ENCODE measurements around the gene CACNG5.
"Not testable (repeated sequence)": the region's sequence is repeated elsewhere in the genome, so short reads cannot be mapped to it uniquely, and the experiment has no call there.

The CACNG5 gene

DNA sequence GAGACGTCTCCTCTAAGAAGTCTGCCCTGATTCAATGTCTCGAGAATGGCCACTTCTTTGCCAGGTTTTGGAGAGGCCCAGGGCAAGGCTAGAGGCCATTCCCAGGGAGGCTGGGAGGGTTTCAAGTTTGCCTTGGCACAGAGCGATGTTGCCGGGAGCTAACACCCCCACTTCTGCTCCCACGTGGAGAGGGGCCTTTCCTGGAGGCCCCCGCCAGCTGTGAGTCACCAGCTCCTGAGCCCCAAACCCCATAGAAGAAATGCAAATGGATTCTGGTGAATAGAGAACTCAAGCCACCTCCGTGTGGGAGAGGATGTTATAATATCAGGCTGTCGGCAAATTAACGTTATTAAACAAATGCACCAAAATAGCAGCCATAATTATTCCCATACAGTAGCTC, 62.2 kb downstream of the CACNG5 start:
- H3K9ac ChIP-seq (ENCODE audit: insufficient read length): no peak overlapping the region
- TF ChIP-seq EZH2 (IDR thresholded peaks at IDR 0.05) (no peak), FOXP2 (optimal IDR thresholded peaks at IDR 0.05; ENCODE audit: control extremely low read depth, extremely low read length, insufficient read depth) (no peak), POLR2AphosphoS5 (IDR thresholded peaks at IDR 0.05; ENCODE audit: borderline replicate concordance, low read depth, low read length) (no peak)

DNA sequence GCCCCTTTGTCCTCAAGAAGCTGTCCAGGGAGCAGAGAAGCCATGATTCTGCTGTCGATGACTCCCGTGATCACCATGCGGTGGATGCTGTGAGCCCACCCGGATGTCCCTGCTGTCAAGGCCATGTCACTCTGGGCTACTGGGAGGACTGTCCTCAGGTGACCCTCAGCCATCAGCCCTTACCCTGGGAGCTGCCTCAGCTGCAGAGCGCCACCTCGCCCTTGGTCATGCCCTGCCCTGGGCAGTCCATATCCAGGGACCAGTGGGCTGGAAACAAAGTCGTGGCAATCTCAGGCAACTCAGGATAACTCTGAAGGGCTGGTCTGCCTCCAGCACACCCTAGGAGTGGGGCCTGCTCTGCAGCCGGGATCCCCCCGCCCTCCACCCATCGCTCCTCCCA, 63.6 kb downstream of the CACNG5 start:
- no peaks in the 10 kb centered on the region for H3K36me3 ChIP-seq (ENCODE audit: insufficient read depth, low read length)
- no peak for TF ChIP-seq FOXP2 (optimal IDR thresholded peaks at IDR 0.05; ENCODE audit: control extremely low read depth, extremely low read length, insufficient read depth)
- no peak for TF ChIP-seq EZH2 (IDR thresholded peaks at IDR 0.05)
- TF ChIP-seq POLR2AphosphoS5 (IDR thresholded peaks at IDR 0.05; ENCODE audit: borderline replicate concordance, low read depth, low read length): no peak
- H3K27ac ChIP-seq: no peak overlapping the region

More for the DNA sequence above, 62.2 kb downstream of the CACNG5 start:
- no peak for DNase-seq (ENCODE audit: low read depth, low spot score)
- H3K9me3 ChIP-seq (ENCODE audit: low read depth, low read length): no peaks in the 10 kb centered on the region
- no peak overlapping the region for H3K4me3 ChIP-seq
- no peak overlapping the region for H3K27ac ChIP-seq
- H3K36me3 ChIP-seq (ENCODE audit: insufficient read depth, low read length): no peaks in the 10 kb centered on the region

DNA sequence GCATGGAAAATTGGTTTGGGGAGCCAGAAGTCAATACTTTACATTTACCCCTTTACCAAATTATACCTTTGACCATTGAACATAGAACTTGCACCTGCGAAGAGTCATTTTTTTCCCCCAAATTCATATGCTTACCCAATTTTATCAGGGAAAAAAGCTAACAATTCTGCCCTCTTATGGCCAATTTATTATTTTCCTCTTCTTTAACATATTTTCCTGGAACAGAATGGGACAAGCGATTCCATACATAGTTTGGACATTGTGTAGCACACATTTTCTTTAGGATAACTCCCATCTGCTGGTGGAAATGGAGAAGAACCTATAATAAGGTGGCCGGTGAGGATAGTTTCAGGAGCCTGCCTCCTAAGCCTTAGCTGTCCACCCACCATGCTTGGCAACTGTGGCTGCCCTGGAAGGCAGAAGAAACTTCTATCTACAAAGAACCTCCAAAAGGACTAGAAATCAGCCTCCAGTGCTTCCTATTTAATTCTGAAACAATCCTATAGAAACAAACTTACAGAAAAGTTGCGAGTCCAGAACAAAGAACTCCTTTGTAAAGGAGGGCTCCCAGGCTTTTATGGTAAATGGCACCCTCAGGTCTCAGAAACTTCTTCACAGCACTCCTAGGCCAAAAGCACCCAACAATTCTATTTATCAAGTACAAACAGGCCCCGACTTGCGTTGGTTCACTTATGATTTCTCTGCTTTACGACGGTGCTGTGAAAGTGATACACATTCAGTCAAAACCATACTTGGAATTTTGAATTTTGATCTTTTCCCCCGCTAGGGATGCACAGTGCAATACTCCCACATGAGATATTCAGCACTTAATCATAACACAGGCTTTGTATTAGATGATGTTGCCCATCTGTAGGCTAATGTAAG, 65.5 kb downstream of the CACNG5 start:
- TF ChIP-seq POLR2AphosphoS5 (IDR thresholded peaks at IDR 0.05; ENCODE audit: borderline replicate concordance, low read depth, low read length): no peak
- no peak for TF ChIP-seq EZH2 (IDR thresholded peaks at IDR 0.05)
- TF ChIP-seq FOXP2 (optimal IDR thresholded peaks at IDR 0.05; ENCODE audit: control extremely low read depth, extremely low read length, insufficient read depth): no peak
- H3K9me3 ChIP-seq (ENCODE audit: low read depth, low read length): no peaks in the 10 kb centered on the region
- H3K4me3 ChIP-seq: no peak overlapping the region
- DNase-seq (ENCODE audit: low read depth, low spot score): no peak
- H3K9ac ChIP-seq (ENCODE audit: insufficient read length): no peak overlapping the region
- no peaks in the 10 kb centered on the region for H3K36me3 ChIP-seq (ENCODE audit: insufficient read depth, low read length)
- no peak overlapping the region for H3K27ac ChIP-seq

More for the DNA sequence above, 63.6 kb downstream of the CACNG5 start:
- Histone ChIP-seq H3K9ac (ENCODE audit: insufficient read length) (no peak overlapping the region), H3K4me3 (no peak overlapping the region), H3K9me3 (ENCODE audit: low read depth, low read length) (no peaks in the 10 kb centered on the region)
- DNase-seq (ENCODE audit: low read depth, low spot score): no peak

DNA sequence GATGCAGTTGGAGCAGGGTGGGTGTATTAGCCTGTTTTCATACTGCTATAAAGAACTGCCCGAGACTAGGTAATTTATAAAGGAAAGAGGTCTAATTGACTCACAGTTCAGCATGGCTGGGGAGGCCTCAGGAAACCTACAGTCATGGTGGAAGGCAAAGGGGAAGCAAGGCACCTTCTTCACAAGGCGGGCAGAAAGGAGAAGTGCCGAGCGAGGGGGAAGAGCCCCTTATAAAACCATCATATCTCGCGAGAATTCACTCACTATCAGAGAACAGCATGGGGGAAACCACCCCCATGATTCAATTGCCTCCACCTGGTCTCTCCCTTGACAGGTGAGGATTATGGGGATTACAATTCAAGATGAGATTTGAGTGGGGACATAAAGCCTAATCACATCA, 68.4 kb downstream of the CACNG5 start:
- not testable (repeated sequence) for H3K27ac ChIP-seq; H3K9ac ChIP-seq (ENCODE audit: insufficient read length); H3K36me3 ChIP-seq (ENCODE audit: insufficient read depth, low read length); H3K4me3 ChIP-seq; H3K9me3 ChIP-seq (ENCODE audit: low read depth, low read length); DNase-seq (ENCODE audit: low read depth, low spot score)

DNA sequence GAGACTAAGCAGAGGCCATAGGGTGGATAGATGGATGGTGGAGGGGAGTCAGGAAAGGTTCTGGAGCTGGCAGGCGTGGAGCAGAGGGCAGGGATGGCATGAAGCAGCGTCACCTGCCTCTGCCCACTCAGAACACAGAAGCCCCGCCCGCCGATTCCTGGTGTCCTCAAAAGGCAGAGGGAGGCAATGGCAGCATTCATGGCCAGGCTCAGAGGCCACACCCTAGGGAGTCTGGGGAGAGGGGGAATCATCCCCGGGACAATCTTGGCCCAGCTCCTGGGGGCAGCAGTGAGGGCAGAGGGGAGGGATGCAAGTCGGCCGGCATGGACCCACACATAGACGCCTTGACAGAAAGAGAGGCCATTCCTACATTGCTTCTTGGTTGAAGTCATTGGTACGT, 68.9 kb downstream of the CACNG5 start:
- no peak overlapping the region for H3K9ac ChIP-seq (ENCODE audit: insufficient read length)
- no peak overlapping the region for H3K27ac ChIP-seq
- TF ChIP-seq EZH2 (IDR thresholded peaks at IDR 0.05): no peak
- no peak for TF ChIP-seq FOXP2 (optimal IDR thresholded peaks at IDR 0.05; ENCODE audit: control extremely low read depth, extremely low read length, insufficient read depth)
- no peak for TF ChIP-seq POLR2AphosphoS5 (IDR thresholded peaks at IDR 0.05; ENCODE audit: borderline replicate concordance, low read depth, low read length)
- no peaks in the 10 kb centered on the region for H3K36me3 ChIP-seq (ENCODE audit: insufficient read depth, low read length)
- H3K4me3 ChIP-seq: no peak overlapping the region
- DNase-seq (ENCODE audit: low read depth, low spot score): no peak
- H3K9me3 ChIP-seq (ENCODE audit: low read depth, low read length): no peaks in the 10 kb centered on the region

DNA sequence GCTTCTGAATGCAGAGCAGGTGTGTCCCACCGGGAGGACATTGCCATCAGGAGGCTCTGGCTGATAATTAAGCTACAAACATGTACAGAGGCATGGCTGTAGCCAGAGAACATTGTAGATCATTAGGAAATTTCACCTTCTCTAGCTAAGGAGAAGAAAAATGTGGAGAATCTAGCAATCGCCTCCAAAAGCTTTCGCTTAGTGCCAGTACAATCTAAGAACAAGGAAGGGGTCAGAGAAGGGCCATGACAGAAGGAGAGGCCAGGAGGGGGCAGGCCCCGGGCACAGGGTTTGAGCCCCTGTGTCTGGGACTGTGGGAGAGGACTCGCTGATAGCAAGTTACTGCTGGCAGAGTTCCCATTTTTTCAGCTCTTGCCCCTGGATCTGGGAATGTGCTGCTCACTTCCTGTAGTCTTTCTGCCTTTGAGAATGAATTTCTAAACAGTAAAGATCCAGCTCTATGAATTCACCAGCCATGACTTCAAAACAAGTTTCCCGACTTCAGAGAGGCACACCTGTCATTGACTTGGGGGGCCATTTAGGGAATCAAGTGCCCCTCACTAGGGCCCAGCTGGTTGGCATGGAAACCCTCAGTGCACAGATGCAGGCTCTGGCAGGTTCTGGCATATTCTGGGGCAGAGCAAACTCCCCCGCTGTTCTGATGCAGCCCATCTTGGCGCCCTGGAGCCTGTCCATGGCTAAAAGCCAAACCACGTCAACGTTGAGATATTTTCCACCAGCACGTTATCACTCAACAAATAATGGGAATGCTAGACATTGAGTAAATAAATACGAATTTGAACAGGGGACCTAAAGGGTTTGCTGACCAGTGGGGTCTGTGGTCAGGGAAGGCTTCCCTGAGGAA, 70.1 kb downstream of the CACNG5 start:
- no peak for DNase-seq (ENCODE audit: low read depth, low spot score)
- no peaks in the 10 kb centered on the region for H3K36me3 ChIP-seq (ENCODE audit: insufficient read depth, low read length)
- H3K9me3 ChIP-seq (ENCODE audit: low read depth, low read length): no peaks in the 10 kb centered on the region
- peak overlapping the region; percentile 37; the same call in 1 of the 2 replicates for H3K27ac ChIP-seq
- TF ChIP-seq FOXP2 (optimal IDR thresholded peaks at IDR 0.05; ENCODE audit: control extremely low read depth, extremely low read length, insufficient read depth) (no peak), EZH2 (IDR thresholded peaks at IDR 0.05) (no peak), POLR2AphosphoS5 (IDR thresholded peaks at IDR 0.05; ENCODE audit: borderline replicate concordance, low read depth, low read length) (no peak)
- H3K4me3 ChIP-seq: peak overlapping the region; percentile 16; the same call in 1 of the 2 replicates
- H3K9ac ChIP-seq (ENCODE audit: insufficient read length): no peak overlapping the region

DNA sequence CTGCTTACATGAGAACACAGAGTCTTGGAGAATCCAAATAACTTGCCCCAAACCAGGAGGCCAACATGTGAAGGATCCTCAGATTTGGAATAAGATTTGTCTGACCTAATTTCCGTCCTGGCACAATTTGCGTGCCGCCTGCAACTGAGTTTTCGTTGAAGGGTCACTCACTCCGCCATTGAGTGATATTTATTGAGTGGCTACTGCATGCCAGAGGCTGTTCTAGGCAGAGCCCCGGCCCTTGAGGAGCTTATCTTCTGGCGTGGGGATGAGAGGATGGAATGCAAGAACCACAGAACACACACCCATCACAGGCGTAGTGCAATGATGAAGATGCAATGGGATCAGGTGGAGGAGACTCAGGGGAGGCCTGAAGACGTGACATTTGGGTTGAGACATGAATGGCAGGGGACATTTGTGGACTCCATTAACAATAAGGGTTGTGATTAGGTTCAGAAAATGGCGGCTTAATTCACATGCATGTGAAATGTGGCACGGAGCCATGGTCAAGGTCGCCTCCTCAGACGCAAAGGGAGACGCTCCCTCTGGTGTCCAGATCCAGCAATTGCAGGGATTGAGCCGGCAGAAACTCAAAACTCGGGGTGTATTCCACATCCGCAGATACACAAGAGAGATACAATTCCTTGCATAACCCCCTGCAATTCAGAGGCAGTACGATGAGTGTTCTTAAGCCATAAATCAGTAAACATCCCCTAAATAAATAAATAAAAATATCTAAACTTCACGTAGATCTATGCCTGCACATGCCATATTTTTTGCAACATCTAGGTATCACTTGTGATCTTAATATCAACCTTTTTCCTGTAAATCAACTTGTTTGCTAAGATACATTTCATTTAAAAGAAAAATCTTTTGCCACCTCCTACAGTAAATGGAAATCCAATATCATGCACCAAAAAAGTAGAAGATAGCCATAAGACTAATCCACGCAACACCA, 71.7 kb downstream of the CACNG5 start:
- H3K9ac ChIP-seq (ENCODE audit: insufficient read length): no peak overlapping the region
- peak; percentile 42 for DNase-seq (ENCODE audit: low read depth, low spot score)
- TF ChIP-seq FOXP2 (optimal IDR thresholded peaks at IDR 0.05; ENCODE audit: control extremely low read depth, extremely low read length, insufficient read depth) (no peak), EZH2 (IDR thresholded peaks at IDR 0.05) (no peak), POLR2AphosphoS5 (IDR thresholded peaks at IDR 0.05; ENCODE audit: borderline replicate concordance, low read depth, low read length) (no peak)
- no peak overlapping the region for H3K4me3 ChIP-seq
- H3K27ac ChIP-seq: no peak overlapping the region
- no peaks in the 10 kb centered on the region for H3K9me3 ChIP-seq (ENCODE audit: low read depth, low read length)
- H3K36me3 ChIP-seq (ENCODE audit: insufficient read depth, low read length): no peaks in the 10 kb centered on the region
